NCI-H2171 (cell line): ENCODE measurements around the gene TBX18.

Experiments used
- DNase-seq: peaks from one replicate; lab custom pipeline; 2025; lab: John Stamatoyannopoulos, UW

TBX18 gene

GRCh38 chr6:84743616-84744015, 20.8 kb downstream of the TBX18 start:
- no peak for DNase-seq

GRCh38 chr6:84740385-84740784, 24.0 kb downstream of the TBX18 start:
- no peak for DNase-seq

GRCh38 chr6:84739866-84740208, 24.6 kb downstream of the TBX18 start:
- DNase-seq = no peak

- DNase-seq = no peak
Measured at GRCh38 chr6:84738996-84739865, 25.2 kb downstream of the TBX18 start.

DNA sequence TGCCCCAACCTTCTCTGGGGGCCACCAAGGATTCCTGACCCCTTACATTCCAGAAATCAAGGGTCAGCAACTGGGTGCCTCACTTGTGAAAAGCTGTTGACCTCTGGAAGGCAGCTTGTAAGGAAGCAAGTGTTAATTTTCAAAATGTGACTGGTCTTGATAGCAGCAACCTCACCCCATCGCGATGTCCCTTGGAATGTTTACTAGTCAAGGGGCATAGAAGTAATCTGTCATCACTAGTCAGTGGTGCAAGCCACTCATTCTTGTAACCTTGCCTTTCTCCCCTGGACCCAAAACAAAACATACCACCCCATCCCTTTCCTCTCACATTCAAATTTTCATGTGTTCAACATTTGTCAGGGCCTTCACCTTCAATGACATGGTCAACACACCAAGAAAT, 30.5 kb downstream of the TBX18 start:
- DNase-seq = no peak

DNA sequence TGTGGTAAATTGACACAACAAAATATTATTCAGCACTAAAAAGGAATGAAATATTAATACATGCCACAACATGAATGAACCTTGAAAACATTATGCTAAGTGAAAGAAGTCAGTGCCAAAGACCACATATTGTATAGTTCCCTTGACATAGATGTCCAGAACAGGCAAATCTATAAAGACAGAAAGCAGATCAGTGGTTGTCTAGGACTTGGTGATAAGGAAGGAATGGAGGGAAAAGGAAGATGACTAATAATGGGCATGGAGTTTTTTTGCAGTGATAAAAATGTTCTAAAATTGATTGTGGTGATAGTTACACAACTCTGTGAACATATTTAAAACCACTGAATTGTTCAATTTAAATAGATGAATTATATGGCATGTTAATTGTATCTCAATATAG, 32.5 kb downstream of the TBX18 start:
- no peak for DNase-seq

DNA sequence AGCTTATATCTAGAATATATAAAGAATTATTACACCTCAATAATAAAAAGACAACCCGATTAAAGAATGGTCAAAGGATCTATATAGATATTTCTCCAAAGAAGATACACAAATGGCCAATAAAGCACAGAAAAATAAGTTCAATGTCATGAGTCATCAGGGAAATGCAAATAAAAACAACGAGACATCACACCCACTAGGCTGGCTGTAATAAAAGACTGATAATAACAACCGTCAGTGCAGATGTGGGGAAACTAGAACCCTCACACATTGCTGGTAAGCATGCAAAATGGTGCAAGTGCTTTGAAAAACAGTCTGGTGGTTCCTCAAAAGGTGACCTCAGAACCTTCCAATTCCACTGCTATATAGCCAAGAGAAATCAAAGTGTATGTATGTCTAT, 33.0 kb downstream of the TBX18 start:
- no peak for DNase-seq

- no peak for DNase-seq
Measured at GRCh38 chr6:84728602-84729001, 35.8 kb downstream of the TBX18 start.

- DNase-seq = no peak
Measured at GRCh38 chr6:84719152-84719551, 45.2 kb downstream of the TBX18 start.

DNA sequence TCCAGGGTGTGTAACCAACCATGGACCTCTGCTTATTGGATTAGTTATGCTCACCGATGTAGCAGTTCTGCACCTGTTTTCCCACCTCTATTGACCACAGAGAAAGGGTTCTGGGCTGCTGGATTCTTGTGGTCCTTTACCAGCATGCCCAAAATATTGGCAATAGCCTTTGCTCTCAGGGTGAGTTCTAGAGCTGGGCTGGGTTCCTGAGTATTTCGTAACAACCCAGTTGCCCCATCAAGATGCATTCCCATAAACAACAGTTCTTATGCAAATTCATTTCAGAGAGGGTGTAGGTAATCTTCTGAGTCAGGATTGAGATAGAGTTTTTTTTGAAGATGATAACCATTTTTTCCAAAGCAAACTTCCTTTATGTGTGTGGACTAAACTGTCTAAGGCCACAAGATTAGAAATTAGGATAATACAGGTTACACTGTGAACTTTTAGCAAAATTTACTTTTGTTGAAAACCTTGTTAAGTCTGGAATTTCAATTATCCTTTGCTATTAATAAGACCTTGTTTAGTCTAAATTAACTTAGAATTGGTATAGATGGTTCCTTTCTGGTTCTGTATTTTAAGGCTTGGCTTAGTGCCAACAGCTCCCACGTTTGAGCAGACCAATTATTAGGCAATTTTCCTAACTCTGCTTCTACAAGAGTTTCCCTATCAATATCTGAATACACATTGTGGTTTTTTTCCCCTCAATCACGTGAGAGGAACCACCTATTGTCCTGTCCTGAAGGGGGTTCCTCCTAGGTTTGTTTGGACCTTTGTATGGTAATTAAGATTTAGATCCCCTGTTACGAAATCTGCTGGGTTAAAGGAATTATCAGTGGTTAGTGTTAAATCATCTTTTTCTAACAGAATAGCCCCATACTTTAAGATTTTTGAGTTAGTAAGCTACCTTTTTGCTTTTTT, 46.1 kb downstream of the TBX18 start:
- DNase-seq = no peak

- DNase-seq = no peak
Measured at GRCh38 chr6:84709121-84709520, 55.3 kb downstream of the TBX18 start.

DNA sequence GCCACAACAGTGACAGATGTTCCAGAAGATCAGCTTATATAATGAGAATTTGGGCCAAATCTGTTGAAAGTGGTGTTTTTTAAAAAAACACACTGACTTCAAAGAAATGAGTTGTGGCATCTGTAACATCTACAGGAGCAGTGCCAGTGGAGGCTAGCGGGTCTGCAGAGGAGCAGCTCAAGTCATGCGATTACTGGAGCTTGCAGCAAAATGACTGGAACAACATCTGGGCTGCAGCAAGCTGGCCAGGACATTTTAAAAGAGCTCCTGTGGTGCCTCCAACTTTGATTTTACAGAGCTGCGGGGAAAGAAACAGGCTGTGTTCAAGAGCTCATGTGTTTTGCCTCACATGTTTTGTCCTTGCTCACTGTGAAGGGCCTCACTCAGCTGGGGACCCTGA, 57.2 kb downstream of the TBX18 start:
- no peak for DNase-seq

DNA sequence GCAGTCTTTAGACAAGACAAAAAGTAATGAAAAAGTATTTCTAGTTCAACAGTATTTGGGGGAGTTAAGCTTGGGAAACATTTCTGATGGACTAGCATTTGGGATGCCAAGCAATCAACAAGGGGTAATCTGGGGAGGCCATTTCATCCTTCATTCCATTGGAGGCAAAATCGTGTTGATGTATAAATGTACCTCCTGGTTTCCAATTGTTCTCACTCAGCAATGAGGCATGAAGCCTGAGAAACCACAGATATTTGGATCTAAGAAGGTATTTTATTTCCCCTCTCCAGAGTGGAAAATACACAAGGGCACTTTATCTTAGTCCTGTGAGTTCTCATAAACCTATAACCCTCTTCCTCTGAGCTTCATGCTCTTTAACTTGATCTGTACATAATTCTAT, 68.2 kb downstream of the TBX18 start:
- no peak for DNase-seq

DNA sequence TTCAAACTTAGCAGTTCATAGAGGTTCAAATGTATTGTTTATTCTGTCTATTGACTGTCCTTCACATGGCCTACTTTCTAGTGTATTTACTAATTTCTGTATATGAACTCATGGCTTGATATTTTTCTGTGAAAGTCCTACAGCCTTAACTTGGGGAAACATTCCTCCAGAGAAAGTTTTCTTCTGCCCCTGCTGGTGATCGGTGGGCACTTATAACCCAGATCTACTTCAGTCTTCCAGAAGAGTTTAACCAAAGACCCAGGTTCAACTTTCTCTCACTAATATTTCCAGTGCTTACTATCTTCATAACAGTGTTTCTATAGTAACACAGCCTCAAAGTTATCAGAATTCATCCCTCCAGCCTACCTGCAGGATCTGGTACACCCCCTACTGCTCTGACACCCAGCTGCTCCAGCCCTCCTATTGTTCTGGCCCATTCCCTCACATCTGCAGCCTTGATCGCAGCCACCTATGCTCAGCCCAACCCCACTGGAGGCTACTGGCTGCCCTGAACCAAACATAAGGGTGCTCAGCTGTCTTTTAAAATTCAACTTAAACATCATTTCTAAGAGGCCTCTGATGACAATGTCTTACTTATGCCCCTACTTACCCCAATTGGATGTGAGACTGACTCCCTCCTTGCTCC, 72.3 kb downstream of the TBX18 start:
- DNase-seq = no peak

DNA sequence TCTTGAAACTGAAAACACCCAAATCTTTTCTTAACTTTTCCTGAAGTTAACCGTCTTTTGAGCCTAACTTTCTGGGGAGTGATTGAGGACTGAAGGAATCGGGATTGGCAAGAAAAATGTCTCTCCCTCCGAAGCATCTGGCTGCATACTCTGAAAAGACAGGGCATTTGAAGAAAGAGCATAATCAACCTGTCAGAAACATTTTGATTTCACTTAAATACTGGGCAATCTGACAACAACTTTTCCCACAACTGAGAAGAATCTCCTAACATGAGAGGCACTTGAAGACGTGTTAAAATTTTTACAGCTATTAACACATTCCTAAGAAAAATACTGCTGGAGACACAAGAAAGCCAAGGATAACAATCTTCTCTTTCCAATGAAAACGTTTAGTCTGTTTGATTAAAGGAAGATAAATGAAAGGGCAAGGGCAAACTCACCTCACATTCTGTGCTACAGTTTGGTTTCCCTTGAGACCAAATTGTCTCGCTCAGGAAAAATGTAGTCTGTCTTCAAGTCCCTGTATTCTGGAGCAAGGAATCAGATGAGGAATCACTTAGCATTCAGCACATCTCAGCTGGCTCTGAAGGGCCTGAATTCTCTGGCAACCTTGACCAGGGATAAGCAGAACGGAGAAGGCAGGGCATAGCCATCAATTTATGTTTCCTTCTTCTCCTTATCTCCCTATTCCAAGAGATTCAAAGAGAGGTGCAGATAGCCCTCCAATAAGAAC, 76.1 kb downstream of the TBX18 start:
- no peak for DNase-seq

DNA sequence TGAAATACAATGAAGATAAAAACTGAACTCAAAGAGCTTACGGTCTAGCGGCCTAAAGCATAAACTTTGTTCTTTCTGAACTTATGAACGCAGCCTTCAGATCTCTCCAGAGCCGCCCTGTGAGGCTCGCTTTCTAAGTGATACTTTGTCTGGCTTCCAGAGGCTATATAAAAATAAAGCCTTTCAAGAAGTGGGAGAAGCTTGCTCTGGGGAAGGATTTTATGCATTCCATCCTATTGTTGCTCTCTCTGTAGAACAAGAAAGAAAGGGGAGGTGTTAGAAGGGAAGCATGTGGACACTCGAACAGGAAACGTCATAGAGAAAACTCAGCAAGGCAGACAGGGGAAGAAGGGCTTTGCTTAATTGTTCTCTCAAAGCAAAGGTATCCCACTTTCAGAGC, 77.0 kb downstream of the TBX18 start:
- no peak for DNase-seq

- DNase-seq = no peak
Measured at GRCh38 chr6:84685983-84686584, 78.3 kb downstream of the TBX18 start.

GRCh38 chr6:84681693-84682326, 82.6 kb downstream of the TBX18 start:
- no peak for DNase-seq

DNA sequence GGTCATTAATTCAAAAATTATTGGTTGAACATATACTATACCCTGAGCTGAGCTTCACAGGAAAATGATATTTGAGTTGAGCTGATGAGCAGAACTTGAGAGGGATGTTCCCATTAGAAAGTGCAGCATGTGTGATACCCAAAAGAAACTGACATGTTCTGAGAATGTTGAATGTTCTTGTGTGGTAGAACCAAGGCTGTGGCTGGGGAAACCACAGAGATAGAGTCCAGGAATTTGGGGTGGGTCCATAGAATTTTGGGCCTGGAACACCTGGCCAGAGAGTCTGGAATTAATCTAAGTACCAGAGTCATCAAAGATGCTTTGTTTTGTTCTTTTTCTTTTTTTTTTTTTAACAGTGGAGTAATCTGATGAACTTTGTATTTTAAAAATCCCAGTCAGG, 88.7 kb downstream of the TBX18 start:
- DNase-seq = no peak

- no peak for DNase-seq
Measured at GRCh38 chr6:84674395-84674794, 90.0 kb downstream of the TBX18 start.

DNA sequence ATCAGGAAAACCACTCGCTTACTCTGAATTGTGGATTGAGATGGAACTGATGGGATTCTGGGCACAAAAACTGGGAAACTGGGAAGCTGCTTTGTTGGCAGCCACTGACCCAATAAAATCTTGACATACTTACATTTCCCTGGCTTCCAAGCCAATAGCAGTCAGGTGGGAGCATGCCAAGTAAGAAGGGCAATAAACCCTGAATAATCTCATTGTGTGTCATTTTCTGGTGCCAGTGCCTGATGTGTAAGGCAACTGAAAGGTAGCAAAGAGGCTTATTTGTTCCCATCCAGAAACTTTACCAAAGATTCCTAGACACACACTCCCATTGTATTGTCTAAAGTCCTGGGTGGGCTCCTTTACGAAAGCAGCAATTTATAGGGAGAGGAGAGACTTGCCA, 93.2 kb downstream of the TBX18 start:
- no peak for DNase-seq
